Coronary artery (tissue), 2 donors: Measurements from ENCODE around the gene STAT5B.
"Not testable (repeated sequence)": the region's sequence is repeated elsewhere in the genome, so short reads cannot be mapped to it uniquely, and the experiment has no call there.

Experiments
- DNase-seq: peaks from one replicate; pipeline ENCODE4 v3.0.0-alpha.2; 2017; ENCODE audit warnings: low spot score
- H3K27ac ChIP-seq, 2 donors: fragments of 200-600 bp; sonication (generic); one replicate each; pipeline ENCODE4 v1.5.1; 2016 to 2019
- H3K4me3 ChIP-seq: fragments of 200-600 bp; sonication (generic); 2 replicates; pipeline ENCODE4 v1.5.1; 2016; ENCODE audit warnings: mild to moderate bottlenecking, moderate library complexity
- TF ChIP-seq, protein P1 (sequence below): fragments of 200-600 bp; sonication (generic); IDR thresholded peaks from one replicate; pipeline ENCODE4 v1.5.1; 2019; ENCODE audit warnings: antibody characterized with exemption

STAT5B gene

DNA sequence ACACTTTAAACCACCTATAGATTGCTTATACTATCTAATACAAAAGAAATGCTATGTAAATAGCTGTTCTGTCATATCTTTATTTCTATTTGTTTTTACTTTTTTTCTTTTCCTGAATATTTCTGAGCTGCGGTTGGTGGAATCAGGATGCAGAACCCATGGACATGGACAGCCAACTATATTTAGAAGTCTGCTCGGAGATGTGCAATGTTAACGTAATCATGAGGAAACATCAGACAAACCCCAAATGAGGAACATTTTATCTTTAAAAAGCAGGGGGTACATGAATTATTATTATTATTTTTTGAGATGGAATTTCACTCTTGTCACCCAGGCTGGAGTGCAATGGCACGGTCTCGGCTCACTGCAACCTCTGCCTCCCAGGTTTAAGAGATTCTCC lies 50.5 kb downstream of the STAT5B start:
- Histone ChIP-seq H3K27ac (no peak overlapping the region), H3K4me3 (no peak overlapping the region)
- TF ChIP-seq, protein P1, sequence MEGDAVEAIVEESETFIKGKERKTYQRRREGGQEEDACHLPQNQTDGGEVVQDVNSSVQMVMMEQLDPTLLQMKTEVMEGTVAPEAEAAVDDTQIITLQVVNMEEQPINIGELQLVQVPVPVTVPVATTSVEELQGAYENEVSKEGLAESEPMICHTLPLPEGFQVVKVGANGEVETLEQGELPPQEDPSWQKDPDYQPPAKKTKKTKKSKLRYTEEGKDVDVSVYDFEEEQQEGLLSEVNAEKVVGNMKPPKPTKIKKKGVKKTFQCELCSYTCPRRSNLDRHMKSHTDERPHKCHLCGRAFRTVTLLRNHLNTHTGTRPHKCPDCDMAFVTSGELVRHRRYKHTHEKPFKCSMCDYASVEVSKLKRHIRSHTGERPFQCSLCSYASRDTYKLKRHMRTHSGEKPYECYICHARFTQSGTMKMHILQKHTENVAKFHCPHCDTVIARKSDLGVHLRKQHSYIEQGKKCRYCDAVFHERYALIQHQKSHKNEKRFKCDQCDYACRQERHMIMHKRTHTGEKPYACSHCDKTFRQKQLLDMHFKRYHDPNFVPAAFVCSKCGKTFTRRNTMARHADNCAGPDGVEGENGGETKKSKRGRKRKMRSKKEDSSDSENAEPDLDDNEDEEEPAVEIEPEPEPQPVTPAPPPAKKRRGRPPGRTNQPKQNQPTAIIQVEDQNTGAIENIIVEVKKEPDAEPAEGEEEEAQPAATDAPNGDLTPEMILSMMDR: no peak
- DNase-seq: no peak

DNA sequence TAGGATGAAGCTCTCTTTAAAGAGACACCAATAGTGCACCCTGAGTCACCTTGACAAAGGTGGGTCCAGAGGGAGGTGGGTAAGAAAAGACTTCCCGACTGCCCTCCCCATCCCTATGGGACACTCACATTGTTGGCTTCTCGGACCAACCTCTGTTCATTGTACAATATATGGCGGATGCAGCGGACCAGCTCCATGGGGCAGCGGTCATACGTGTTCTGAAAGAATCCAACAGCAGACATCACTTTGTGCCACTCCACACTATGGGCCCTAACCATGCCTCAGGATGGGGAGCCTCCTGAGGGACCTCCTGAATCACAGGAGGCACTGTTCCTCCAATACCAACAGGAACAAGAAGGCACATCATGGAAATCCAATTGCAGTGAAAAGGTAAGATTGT lies 51.5 kb downstream of the STAT5B start:
- DNase-seq: no peak
- TF ChIP-seq, protein P1: no peak
- Histone ChIP-seq H3K27ac (no peak overlapping the region), H3K4me3 (no peak overlapping the region)

DNA sequence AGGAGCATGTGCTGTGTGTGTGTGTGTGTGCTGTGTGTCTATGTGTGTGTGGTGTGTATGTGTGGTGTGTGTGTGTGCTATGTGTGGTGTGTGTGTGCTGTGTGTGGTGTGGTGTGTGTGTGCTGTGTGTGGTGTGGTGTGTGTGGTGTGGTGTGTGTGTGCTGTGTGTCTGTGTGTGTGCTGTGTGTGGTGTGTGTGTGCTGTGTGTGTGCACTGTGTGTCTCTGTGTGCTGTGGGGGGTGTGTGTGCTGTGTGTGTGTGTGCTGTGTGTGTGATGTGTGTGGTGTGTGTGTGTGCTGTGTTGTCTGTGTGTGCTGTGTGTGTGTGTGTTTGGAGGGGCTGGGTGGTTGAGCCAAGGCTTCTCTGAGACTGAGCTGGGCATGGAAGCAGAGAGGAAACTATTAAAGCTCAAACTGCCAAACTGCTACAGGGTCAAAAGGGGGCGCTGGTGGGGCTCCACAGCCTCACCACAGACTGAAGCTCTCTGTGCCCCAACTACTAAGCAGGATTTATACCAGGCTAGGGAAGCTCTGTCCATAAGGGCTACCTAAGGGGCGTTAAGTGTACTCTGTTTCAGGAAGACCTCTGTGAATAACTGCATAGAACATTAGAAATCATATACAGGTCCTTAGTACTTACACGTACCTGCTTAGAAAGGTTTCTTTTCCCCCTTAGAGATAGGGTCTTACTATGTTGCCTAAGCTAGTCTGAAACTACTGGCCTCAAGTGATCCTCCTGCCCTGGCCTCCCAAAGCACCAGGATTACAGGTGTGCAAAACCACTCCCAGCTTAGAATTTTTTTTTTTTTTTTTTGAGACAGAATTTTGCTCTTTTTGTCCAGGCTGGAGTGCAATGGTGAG lies 54.1 kb downstream of the STAT5B start:
- TF ChIP-seq, protein P1: no peak
- Histone ChIP-seq H3K27ac (no peak overlapping the region), H3K4me3 (no peak overlapping the region)
- no peak for DNase-seq

DNA sequence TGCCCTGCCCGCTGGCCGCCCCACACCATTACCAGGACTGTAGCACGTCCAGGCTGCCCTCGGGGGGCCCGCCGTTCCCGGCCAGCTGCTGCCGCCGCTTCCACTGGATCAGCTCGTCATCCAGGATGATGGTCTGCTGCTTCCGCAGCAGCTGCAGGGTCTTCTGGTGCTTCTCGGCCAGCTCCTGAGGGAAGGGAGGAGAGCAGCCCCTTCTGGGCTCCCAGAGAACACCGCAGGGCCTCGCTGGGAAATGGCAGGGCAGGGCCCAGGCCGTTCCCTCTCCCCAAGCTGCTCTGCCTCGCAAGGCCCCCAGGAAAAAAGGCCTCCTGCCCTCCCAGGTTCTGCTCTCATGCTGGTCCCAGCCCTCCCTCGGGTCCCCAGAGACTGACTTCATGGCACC lies 56.9 kb downstream of the STAT5B start:
- not testable (repeated sequence) for H3K27ac ChIP-seq, H3K4me3 ChIP-seq, DNase-seq

DNA sequence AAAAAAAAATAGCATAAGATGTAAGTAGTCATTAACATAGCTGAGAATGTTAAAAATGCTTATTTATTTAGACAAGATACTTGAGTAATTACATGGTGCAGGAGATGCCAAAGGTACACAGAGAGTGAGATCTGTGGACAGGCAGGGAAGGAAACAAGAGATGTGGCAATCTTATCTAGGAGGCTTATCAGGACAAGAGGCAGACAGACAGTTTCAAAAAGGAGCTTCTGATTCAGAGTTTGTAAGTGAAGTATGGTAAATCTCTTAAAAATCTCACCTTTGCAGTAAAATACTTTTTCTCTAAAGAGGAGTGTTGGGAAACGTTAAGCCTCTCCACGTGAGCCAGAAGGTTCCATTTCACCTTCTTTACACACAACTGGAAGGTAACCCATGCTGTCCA lies 62.0 kb downstream of the STAT5B start:
- no peak for DNase-seq

DNA sequence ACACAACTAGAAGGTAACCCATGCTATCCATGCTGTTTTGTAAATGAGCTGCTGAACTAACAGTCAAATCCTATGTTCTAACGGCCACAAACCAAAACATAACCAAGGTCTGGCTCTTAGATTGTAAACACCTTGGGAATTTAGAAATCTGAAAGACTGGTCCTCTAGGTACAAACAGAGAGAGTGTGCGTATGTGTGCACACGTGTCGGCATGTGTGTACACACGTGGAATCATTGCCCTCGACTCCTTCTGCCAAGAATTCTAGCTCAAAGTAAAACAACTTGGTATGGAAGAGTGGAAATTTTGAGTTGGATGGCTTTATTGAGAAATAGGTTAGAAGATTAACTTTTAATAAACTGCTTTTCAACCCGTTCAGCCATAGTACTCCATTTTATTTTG lies 63.8 kb downstream of the STAT5B start:
- no peak for DNase-seq
- Histone ChIP-seq H3K4me3 (no peak overlapping the region), H3K27ac (no peak overlapping the region)
- TF ChIP-seq, protein P1: no peak

More for the DNA sequence above, 62.0 kb downstream of the STAT5B start:
- TF ChIP-seq, protein P1: no peak
- H3K4me3 ChIP-seq: no peak overlapping the region
- no peak overlapping the region for H3K27ac ChIP-seq

DNA sequence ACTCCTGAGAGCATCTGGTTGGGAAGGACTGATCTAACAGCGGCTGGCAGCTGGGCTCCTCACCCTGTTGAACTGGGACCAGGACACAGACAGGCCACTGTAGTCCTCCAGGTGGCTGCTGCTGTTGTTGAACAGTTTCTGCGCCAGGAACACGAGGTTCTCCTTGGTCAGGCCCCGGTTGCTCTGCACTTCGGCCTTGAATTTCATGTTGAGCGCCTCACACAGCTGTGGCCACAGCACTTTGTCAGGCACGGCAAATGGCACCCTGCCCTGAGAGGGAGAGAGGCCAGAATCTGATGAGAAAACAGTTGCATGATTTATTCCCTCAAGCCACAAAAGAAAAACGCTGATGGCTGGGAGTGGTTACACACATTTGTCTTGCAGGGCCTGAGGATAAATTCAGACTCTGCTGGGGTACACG lies 64.3 kb downstream of the STAT5B start:
- DNase-seq, H3K4me3 ChIP-seq, H3K27ac ChIP-seq: not testable (repeated sequence)

DNA sequence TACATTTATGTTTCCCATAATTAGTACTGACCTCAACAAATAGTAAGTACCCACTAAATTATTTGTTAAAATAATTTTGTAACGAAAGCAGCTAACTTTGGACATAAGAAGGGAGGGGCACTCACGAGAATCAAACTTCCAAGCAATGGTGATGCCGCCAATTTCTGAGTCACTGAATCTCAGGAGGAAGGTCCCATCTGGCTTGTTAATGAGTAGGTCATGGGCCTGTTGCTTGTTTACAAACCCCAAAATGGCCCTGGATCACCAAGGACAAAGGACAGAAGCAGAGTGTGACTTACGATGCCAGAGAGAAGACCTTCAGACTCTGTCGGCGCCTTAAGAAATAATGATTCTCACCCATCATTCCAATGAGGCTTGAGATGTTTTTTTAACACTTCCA lies 66.1 kb downstream of the STAT5B start:
- no peak overlapping the region for H3K4me3 ChIP-seq
- DNase-seq: no peak
- TF ChIP-seq, protein P1: no peak
- no peak overlapping the region for H3K27ac ChIP-seq

DNA sequence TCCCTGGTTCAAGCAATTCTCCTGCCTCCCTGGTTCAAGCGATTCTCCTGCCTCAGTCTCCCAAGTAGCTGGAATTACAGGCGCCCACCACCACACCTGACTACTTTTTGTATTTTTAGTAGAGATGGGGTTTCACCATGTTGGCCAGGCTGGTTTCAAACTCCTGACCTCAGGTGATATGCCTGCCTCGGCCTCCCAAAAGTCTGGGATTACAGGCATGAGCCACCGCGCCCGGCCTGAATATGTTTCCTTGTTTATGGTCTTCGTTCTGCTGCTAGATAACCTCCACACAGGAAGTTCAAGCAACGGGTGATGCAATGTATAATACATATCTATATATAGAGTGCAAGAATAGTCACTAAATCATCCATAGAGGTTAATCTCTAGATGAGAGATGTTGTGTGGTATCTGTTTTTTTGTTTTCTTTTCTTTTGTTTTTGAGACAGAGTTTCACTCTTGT lies 70.0 kb downstream of the STAT5B start:
- not testable (repeated sequence) for H3K4me3 ChIP-seq, H3K27ac ChIP-seq, DNase-seq
